ENCODE measurements around the gene APMAP.

GRCh38 chr20:24914388-24915241 is 77.9 kb downstream of the APMAP start:
- TF ChIP-seq POLR2A (IDR thresholded peaks at IDR 0.05) (no peak), POLR2AphosphoS5 (IDR thresholded peaks at IDR 0.05; ENCODE audit: insufficient read depth in 1 of 2, low read depth in 1 of 2) (no peak)
